Neural progenitor cell (in vitro differentiated cells): ENCODE data around the gene GTF2F2. TPM values are rescaled to one million over a fixed set of nuclear protein-coding genes. Genes with fewer than 3 reads are reported as not detected.

Experiments
- DNase-seq: peaks from one replicate; pipeline ENCODE4 v3.0.0-alpha.2; 2016; ENCODE audit warnings: low spot score
- H2AFZ ChIP-seq: fragments of 200-600 bp; sonication (generic); replicated peaks from 2 replicates; pipeline ENCODE4 v1.6.1; 2016; ENCODE audit warnings: antibody characterized with exemption
- H3F3A ChIP-seq: fragments of 200-600 bp; sonication (generic); 2 replicates; pipeline ENCODE4 v1.6.1; 2016; ENCODE audit warnings: antibody characterized with exemption, low read depth
- H3K27ac ChIP-seq: fragments of 200-600 bp; sonication (generic); 2 replicates; pipeline ENCODE4 v1.5.1; 2016; ENCODE audit warnings: mild to moderate bottlenecking
- H3K27me3 ChIP-seq: fragments of 200-600 bp; sonication (generic); 2 replicates; pipeline ENCODE4 v1.6.1; 2016; ENCODE audit warnings: mild to moderate bottlenecking, moderate library complexity
- H3K36me3 ChIP-seq: fragments of 200-600 bp; sonication (generic); 2 replicates; pipeline ENCODE4 v1.5.1; 2016
- H3K4me1 ChIP-seq: fragments of 200-600 bp; sonication (generic); 2 replicates; pipeline ENCODE4 v1.6.1; 2016; ENCODE audit warnings: mixed run types
- H3K4me2 ChIP-seq: fragments of 200-600 bp; sonication (generic); 2 replicates; pipeline ENCODE4 v1.6.1; 2016
- H3K4me3 ChIP-seq: fragments of 200-600 bp; sonication (generic); 2 replicates; pipeline ENCODE4 v1.5.1; 2016
- H3K79me2 ChIP-seq: fragments of 200-600 bp; sonication (generic); 2 replicates; pipeline ENCODE4 v1.6.1; 2016; ENCODE audit warnings: low read depth
- H3K9ac ChIP-seq: fragments of 200-600 bp; sonication (generic); 2 replicates; pipeline ENCODE4 v1.6.1; 2016
- H3K9me3 ChIP-seq: fragments of 200-600 bp; sonication (generic); 2 replicates; pipeline ENCODE4 v1.5.1; 2016; ENCODE audit warnings: low read depth
- H4K20me1 ChIP-seq: fragments of 200-600 bp; sonication (generic); 2 replicates; pipeline ENCODE4 v1.6.1; 2016; ENCODE audit warnings: low read depth
- H3K27ac Mint-ChIP-seq: 3 replicates; pipeline ENCODE4 v1.8.0; 2021; ENCODE audit warnings: mixed read lengths
- H3K27me3 Mint-ChIP-seq: 2 replicates; pipeline ENCODE4 v1.8.0; 2022; ENCODE audit warnings: low read depth, mild to moderate bottlenecking, inconsistent platforms, moderate library complexity, mixed read lengths; ENCODE audit not compliant: insufficient read depth
- H3K36me3 Mint-ChIP-seq: 3 replicates; pipeline ENCODE4 v1.8.0; 2021; ENCODE audit warnings: mixed read lengths
- H3K4me1 Mint-ChIP-seq: 3 replicates; pipeline ENCODE4 v1.8.0; 2021; ENCODE audit warnings: mixed read lengths
- H3K4me3 Mint-ChIP-seq: 3 replicates; pipeline ENCODE4 v1.8.0; 2021; ENCODE audit warnings: mild to moderate bottlenecking, moderate library complexity, mixed read lengths
- H3K9me3 Mint-ChIP-seq: 3 replicates; pipeline ENCODE4 v1.8.0; 2020; ENCODE audit warnings: mixed read lengths
- CTCF ChIP-seq: fragments of 200-600 bp; sonication (generic); IDR thresholded peaks from 2 replicates; pipeline ENCODE4 v1.5.1; 2017; ENCODE audit warnings: antibody characterized with exemption, mild to moderate bottlenecking
- EZH2 ChIP-seq: fragments of 200-600 bp; sonication (generic); IDR thresholded peaks from 2 replicates; pipeline ENCODE4 v1.6.1; 2017; ENCODE audit warnings: antibody characterized with exemption, mild to moderate bottlenecking, moderate library complexity
- EZH2phosphoT487 ChIP-seq: fragments of 200-600 bp; sonication (generic); IDR thresholded peaks from 2 replicates; pipeline ENCODE4 v1.6.1; 2017; ENCODE audit warnings: antibody characterized with exemption
- total RNA-seq: library from RNA; depleted of rRNA; stranded (reverse); fragments of >200 nt; gene quantifications from 2 replicates; pipeline ENCODE4 v1.2.3, GENCODE V29; 2015; ENCODE audit warnings: low replicate concordance

Gene GTF2F2
- total RNA-seq, 1 donor from 2014 or later, result 54.1 TPM

GRCh38 chr13:45102136-45102507 lies 18.2 kb upstream of the GTF2F2 start:
- H3K4me1 ChIP-seq, result peaks cover 28% of the 10 kb centered on the region
- H3K27me3 Mint-ChIP-seq, result peaks cover 5% of the 10 kb centered on the region
- TF ChIP-seq CTCF (no peak), EZH2phosphoT487 (no peak), EZH2 (no peak)
- no peak overlapping the region for H2AFZ ChIP-seq
- no peaks in the 10 kb centered on the region for H3K9me3 ChIP-seq
- H4K20me1 ChIP-seq, result peaks cover 4% of the 10 kb centered on the region
- no peak overlapping the region for H3K4me3 ChIP-seq
- H3K27me3 ChIP-seq, result no peaks in the 10 kb centered on the region
- peaks cover 42% of the 10 kb centered on the region for H3K4me1 Mint-ChIP-seq
- H3K4me3 Mint-ChIP-seq, result peak overlapping the region; percentile 74
- peak overlapping the region; percentile 73 for H3K4me2 ChIP-seq
- H3K9me3 Mint-ChIP-seq, result no peaks in the 10 kb centered on the region
- H3K36me3 ChIP-seq, result no peaks in the 10 kb centered on the region
- H3K36me3 Mint-ChIP-seq, result no peaks in the 10 kb centered on the region
- peak; percentile 63 for DNase-seq
- H3F3A ChIP-seq, result peaks cover 35% of the 10 kb centered on the region
- H3K9ac ChIP-seq, result no peak overlapping the region
- H3K27ac Mint-ChIP-seq, result peak overlapping the region; percentile 99
- peak overlapping the region; percentile 91 for H3K27ac ChIP-seq
- no peaks in the 10 kb centered on the region for H3K79me2 ChIP-seq

- no peaks in the 10 kb centered on the region for H3K36me3 Mint-ChIP-seq
- no peaks in the 10 kb centered on the region for H3K9me3 Mint-ChIP-seq
- Histone ChIP-seq H3K4me2 (peak overlapping the region; percentile 73), H3K79me2 (no peaks in the 10 kb centered on the region), H2AFZ (peak overlapping the region; percentile 34), H3K9me3 (no peaks in the 10 kb centered on the region), H3F3A (peaks cover 35% of the 10 kb centered on the region), H4K20me1 (peaks cover 4% of the 10 kb centered on the region), H3K4me3 (no peak overlapping the region), H3K4me1 (peaks cover 28% of the 10 kb centered on the region), H3K9ac (no peak overlapping the region), H3K27me3 (no peaks in the 10 kb centered on the region), H3K27ac (no peak overlapping the region), H3K36me3 (no peaks in the 10 kb centered on the region)
- peak overlapping the region; percentile 55 for H3K27ac Mint-ChIP-seq
- TF ChIP-seq CTCF (no peak), EZH2phosphoT487 (no peak), EZH2 (no peak)
- H3K27me3 Mint-ChIP-seq, result peaks cover 5% of the 10 kb centered on the region
- peaks cover 42% of the 10 kb centered on the region for H3K4me1 Mint-ChIP-seq
- DNase-seq, result no peak
- H3K4me3 Mint-ChIP-seq, result no peak overlapping the region
Measured at GRCh38 chr13:45103449-45103848, 16.9 kb upstream of the GTF2F2 start.

GRCh38 chr13:45104261-45104660 lies 16.0 kb upstream of the GTF2F2 start:
- Histone ChIP-seq H3K4me2 (no peak overlapping the region), H3K4me3 (no peak overlapping the region), H4K20me1 (peaks cover 4% of the 10 kb centered on the region), H3K36me3 (no peaks in the 10 kb centered on the region), H3F3A (peaks cover 35% of the 10 kb centered on the region), H3K9ac (no peak overlapping the region), H3K27ac (no peak overlapping the region), H3K4me1 (peaks cover 28% of the 10 kb centered on the region), H2AFZ (no peak overlapping the region), H3K9me3 (no peaks in the 10 kb centered on the region), H3K79me2 (no peaks in the 10 kb centered on the region), H3K27me3 (no peaks in the 10 kb centered on the region)
- Mint-ChIP-seq H3K27me3 (peaks cover 5% of the 10 kb centered on the region), H3K9me3 (no peaks in the 10 kb centered on the region), H3K4me3 (no peak overlapping the region), H3K36me3 (no peaks in the 10 kb centered on the region), H3K27ac (peak overlapping the region; percentile 89), H3K4me1 (peaks cover 47% of the 10 kb centered on the region)
- TF ChIP-seq CTCF, result no peak
- TF ChIP-seq EZH2phosphoT487, result no peak
- TF ChIP-seq EZH2, result no peak
- no peak for DNase-seq
